ENCODE data around the gene APEH. TPM values are rescaled to one million over a fixed set of nuclear protein-coding genes. Genes with fewer than 3 reads are reported as not detected.

The APEH gene
- total RNA-seq, 1 experiment from 2014 or later: 215 TPM

GRCh38 chr3:49715611-49716121 is 41.5 kb downstream of the APEH start:
- H3K79me2 ChIP-seq (ENCODE audit: insufficient read depth, low read length): no peaks in the 10 kb centered on the region
- H4K91ac ChIP-seq (ENCODE audit: insufficient read length, low read depth, low read length): no peak overlapping the region

More at GRCh38 chr3:49715611-49716121, 41.5 kb downstream of the APEH start:
- Histone ChIP-seq H2BK20ac (ENCODE audit: low read depth, low read length, poor library complexity, severe bottlenecking) (no peak overlapping the region), H3K18ac (ENCODE audit: insufficient read length, low read depth, low read length) (no peak overlapping the region), H3T11ph (ENCODE audit: low read length) (no peak overlapping the region), H3K4me2 (ENCODE audit: insufficient read depth, insufficient read length, low read length) (no peak overlapping the region), H3K23me2 (ENCODE audit: insufficient read length, low read depth, low read length, poor library complexity, severe bottlenecking) (peaks cover 10% of the 10 kb centered on the region), H2AFZ (ENCODE audit: low read length) (no peak overlapping the region), H3K23ac (ENCODE audit: insufficient read length, low read depth, low read length) (no peak overlapping the region), H4K8ac (replicated peaks; ENCODE audit: insufficient read length, low read depth, low read length) (no peak overlapping the region), H3K27me3 (ENCODE audit: insufficient read depth, low read length) (no peaks in the 10 kb centered on the region), H2BK15ac (ENCODE audit: low read depth, low read length) (no peak overlapping the region), H3K14ac (ENCODE audit: insufficient read depth, low read length) (no peak overlapping the region), H3K27ac (ENCODE audit: insufficient read length, low read depth, low read length) (no peak overlapping the region), H3K9me3 (ENCODE audit: control insufficient read depth, low read depth, low read length) (no peaks in the 10 kb centered on the region), H2BK12ac (ENCODE audit: insufficient read length, low read depth, low read length) (no peak overlapping the region), H4K5ac (ENCODE audit: insufficient read length, low read depth, low read length) (no peak overlapping the region), H3K79me1 (ENCODE audit: insufficient read depth, low read depth, low read length, poor library complexity, severe bottlenecking) (no peaks in the 10 kb centered on the region), H2BK5ac (ENCODE audit: insufficient read length, low read length) (no peak overlapping the region), H3K4me1 (ENCODE audit: insufficient read depth, low read length) (no peaks in the 10 kb centered on the region), H3K56ac (ENCODE audit: insufficient read length, low read depth, low read length) (no peak overlapping the region), H2AK5ac (ENCODE audit: insufficient read length, low read length) (no peak overlapping the region), H4K20me1 (ENCODE audit: control insufficient read depth, insufficient read depth, insufficient read length) (no peaks in the 10 kb centered on the region), H3K4ac (ENCODE audit: low read depth, low read length) (no peak overlapping the region), H3K9ac (ENCODE audit: extremely low read depth, insufficient read length, low read length) (no peak overlapping the region), H2BK120ac (ENCODE audit: low read depth, low read length, poor library complexity, severe bottlenecking) (no peak overlapping the region)
- Mint-ChIP-seq H3K4me3 (no peak overlapping the region; a peak in 1 of 5 replicates), H3K4me1 (peaks cover 8 to 10% of the 10 kb centered on the region in 2 experiments), H3K36me3 (ENCODE audit: insufficient read depth in 1 of 3, low read depth in 3 of 3) (peaks cover 0 to 12% (median 12%) of the 10 kb centered on the region in 3 experiments; a peak in 5 of 7 replicates), H3K27ac (peak overlapping the region in 1 of 3 experiments; percentile 70; a peak in 1 of 7 replicates), H3K27me3 (ENCODE audit: low read depth) (peaks cover 4% of the 10 kb centered on the region), H3K9me3 (no peaks in the 10 kb centered on the region)
- no CpG with 5 or more reads among the region's 13 CpGs for WGBS (ENCODE audit: extremely low coverage, insufficient read length, low lambda C conversion rate)
- peak; percentile 20 for DNase-seq
- no peak for TF ChIP-seq CTCF (conservative IDR thresholded peaks at IDR 0.05)
